HG03432 (cell line): ENCODE results near the gene CEP112.
"Not testable (repeated sequence)": the region's sequence is repeated elsewhere in the genome, so short reads cannot be mapped to it uniquely, and the experiment has no call there.

Source experiments
- ATAC-seq: cut with Tn5 transposase; IDR thresholded peaks from one replicate; pipeline ENCODE4 v1.9.1; 2021; ENCODE audit warnings: mild to moderate bottlenecking, moderate library complexity; ENCODE audit not compliant: unreplicated experiment

Gene CEP112

GRCh38 chr17:65698381-65699061, 493.4 kb downstream of the CEP112 start:
- ATAC-seq = no peak

GRCh38 chr17:65697661-65698060, 494.3 kb downstream of the CEP112 start:
- ATAC-seq = no peak

GRCh38 chr17:65696739-65697394, 495.1 kb downstream of the CEP112 start:
- no peak for ATAC-seq

GRCh38 chr17:65694601-65695000, 497.3 kb downstream of the CEP112 start:
- ATAC-seq = no peak

GRCh38 chr17:65690626-65691310, 501.2 kb downstream of the CEP112 start:
- ATAC-seq = no peak

GRCh38 chr17:65688307-65688706, 503.6 kb downstream of the CEP112 start:
- ATAC-seq = no peak

GRCh38 chr17:65685110-65685509, 506.8 kb downstream of the CEP112 start:
- no peak for ATAC-seq

GRCh38 chr17:65684631-65685030, 507.3 kb downstream of the CEP112 start:
- no peak for ATAC-seq

GRCh38 chr17:65683428-65683827, 508.5 kb downstream of the CEP112 start:
- no peak for ATAC-seq

GRCh38 chr17:65681763-65682162, 510.2 kb downstream of the CEP112 start:
- not testable (repeated sequence) for ATAC-seq

GRCh38 chr17:65679165-65679845, 512.6 kb downstream of the CEP112 start:
- ATAC-seq = no peak

GRCh38 chr17:65678546-65678945, 513.4 kb downstream of the CEP112 start:
- ATAC-seq = no peak

GRCh38 chr17:65677932-65678331, 514.0 kb downstream of the CEP112 start:
- ATAC-seq = no peak

- ATAC-seq = no peak
Observed at GRCh38 chr17:65674246-65675045, 517.5 kb downstream of the CEP112 start.

GRCh38 chr17:65670667-65671371, 521.1 kb downstream of the CEP112 start:
- no peak for ATAC-seq

GRCh38 chr17:65668211-65668610, 523.7 kb downstream of the CEP112 start:
- ATAC-seq = no peak

GRCh38 chr17:65667656-65668055, 524.3 kb downstream of the CEP112 start:
- no peak for ATAC-seq

- no peak for ATAC-seq
Observed at GRCh38 chr17:65666876-65667321, 525.0 kb downstream of the CEP112 start.

GRCh38 chr17:65665966-65666365, 526.0 kb downstream of the CEP112 start:
- ATAC-seq = no peak

- no peak for ATAC-seq
Observed at GRCh38 chr17:65664696-65665095, 527.2 kb downstream of the CEP112 start.
